ENCODE results near the gene AP4E1.
"Not testable (repeated sequence)": the region's sequence is repeated elsewhere in the genome, so short reads cannot be mapped to it uniquely, and the experiment has no call there.

Gene AP4E1

GRCh38 chr15:50954837-50955236 lies 46.4 kb downstream of the AP4E1 start:
- not testable (repeated sequence) for DNase-seq

- DNase-seq = no peak
Measured at GRCh38 chr15:50959717-50960116, 51.2 kb downstream of the AP4E1 start.

GRCh38 chr15:50964075-50964474 lies 55.6 kb downstream of the AP4E1 start:
- DNase-seq = no peak

- no peak for DNase-seq
Measured at GRCh38 chr15:50968353-50968752, 59.9 kb downstream of the AP4E1 start.

- DNase-seq = no peak
Measured at GRCh38 chr15:50970524-50970923, 62.0 kb downstream of the AP4E1 start.

GRCh38 chr15:50971115-50971514 lies 62.6 kb downstream of the AP4E1 start:
- DNase-seq = no peak

GRCh38 chr15:50971542-50971941 lies 63.1 kb downstream of the AP4E1 start:
- no peak for DNase-seq

DNA sequence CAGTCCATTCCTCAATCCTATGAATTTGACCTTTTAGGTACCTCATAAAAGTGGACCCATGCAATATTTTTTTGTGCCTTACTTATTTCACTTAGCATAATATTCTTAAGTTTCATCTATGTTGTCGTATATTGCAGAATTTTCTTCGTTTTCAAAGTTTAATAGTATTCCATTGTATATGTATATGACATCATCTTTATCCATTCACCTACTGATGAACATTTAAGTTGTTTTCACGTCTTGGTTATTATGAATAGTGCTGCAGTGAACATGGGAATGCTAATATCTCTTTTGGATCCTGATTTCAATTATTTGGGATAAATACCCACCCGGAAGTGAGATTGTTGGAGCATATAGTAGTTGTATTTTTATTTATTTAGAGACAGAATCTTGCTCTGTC lies 65.1 kb downstream of the AP4E1 start:
- no peak for DNase-seq

GRCh38 chr15:50977162-50977561 lies 68.7 kb downstream of the AP4E1 start:
- DNase-seq = no peak

GRCh38 chr15:50978580-50978979 lies 70.1 kb downstream of the AP4E1 start:
- no peak for DNase-seq

- no peak for DNase-seq
Measured at GRCh38 chr15:50979041-50979440, 70.6 kb downstream of the AP4E1 start.

DNA sequence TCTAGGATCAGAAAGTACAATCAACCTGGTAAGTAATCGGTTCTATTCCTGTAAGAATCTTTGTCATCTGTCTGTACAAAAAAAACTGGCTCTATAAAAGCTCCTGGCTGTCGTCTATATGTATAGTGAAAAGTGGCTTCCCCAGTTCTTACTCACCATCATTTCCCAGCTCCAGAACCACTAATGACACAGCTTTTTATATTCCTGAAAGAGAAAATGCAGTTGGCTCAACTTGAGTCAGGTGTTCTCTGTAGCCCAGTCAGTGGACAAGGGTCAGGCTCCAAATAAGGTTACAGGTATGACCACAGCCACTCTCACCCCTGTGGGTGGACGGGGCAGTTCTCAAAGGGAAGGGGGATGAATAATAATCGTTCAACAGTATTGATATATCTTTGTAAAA lies 85.1 kb downstream of the AP4E1 start:
- no peak for DNase-seq

DNA sequence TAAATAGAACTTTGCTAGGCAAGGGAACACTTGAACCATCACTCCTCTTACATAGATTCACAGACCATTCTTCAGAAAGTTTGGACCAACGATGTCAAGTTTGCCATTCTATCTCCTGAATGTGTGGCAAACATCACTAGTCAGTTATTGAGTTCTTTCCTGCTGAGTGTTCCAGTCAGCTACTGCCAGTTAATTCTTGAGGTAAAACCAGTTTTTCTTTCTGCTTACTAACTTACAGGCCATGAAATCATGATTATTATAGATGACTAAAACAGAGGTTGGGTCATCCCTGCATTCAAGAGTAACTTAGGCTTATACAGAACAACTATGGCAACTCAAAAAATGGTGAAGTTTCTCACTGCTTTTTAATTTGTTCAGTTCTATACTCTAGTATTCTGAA lies 88.2 kb downstream of the AP4E1 start:
- DNase-seq = no peak

- DNase-seq = no peak
Measured at GRCh38 chr15:50997371-50998051, 89.0 kb downstream of the AP4E1 start.

DNA sequence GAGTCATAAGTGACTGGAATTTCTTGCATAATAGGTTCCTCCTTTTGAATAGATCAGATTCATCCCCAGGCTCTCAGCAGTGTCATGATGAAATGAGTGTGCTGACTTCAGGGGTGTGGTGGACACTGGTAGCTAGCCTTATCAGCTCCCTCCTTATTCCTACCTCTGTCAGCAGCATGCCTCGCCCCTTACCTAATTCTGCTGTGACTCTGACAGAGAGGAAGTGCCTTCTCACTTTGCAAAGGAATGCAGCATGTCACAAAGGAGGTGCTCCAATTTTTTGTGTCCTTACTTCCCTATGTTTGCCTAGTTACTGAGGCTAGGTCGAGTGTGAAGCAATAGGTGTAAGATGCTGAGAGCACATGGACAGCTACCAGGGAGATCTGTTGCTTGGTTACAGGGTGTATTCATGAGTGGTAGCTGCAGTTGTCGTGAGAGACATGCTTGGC lies 95.6 kb downstream of the AP4E1 start:
- no peak for DNase-seq

GRCh38 chr15:51006336-51006985 lies 98.0 kb downstream of the AP4E1 start:
- no peak for DNase-seq

DNA sequence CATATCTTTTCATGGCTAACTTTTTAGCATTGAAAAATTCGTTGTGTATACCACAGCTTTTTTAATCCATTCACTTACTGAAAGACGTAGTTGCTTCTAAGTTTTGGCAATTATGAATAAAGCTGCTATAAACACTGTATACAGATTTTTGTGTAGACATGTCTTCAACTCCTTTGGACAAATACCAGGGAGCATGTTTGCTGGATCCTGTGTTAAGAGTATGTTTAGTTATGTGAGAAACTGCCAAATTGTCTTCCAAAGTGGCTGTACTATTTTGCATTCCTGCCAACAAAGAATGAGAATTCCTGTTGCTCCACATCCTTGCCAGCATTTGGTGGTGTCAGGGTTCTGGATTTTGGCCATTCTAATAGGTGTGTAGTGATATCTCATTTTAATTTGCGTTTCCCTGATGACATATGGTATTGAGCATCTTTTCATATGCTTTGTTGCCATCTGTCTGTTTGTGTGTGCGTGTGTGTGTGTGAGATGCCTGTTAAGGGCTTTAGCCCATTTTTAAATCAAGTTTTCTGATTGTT lies 98.7 kb downstream of the AP4E1 start:
- no peak for DNase-seq

- no peak for DNase-seq
Measured at GRCh38 chr15:51011212-51011611, 102.7 kb downstream of the AP4E1 start.

DNA sequence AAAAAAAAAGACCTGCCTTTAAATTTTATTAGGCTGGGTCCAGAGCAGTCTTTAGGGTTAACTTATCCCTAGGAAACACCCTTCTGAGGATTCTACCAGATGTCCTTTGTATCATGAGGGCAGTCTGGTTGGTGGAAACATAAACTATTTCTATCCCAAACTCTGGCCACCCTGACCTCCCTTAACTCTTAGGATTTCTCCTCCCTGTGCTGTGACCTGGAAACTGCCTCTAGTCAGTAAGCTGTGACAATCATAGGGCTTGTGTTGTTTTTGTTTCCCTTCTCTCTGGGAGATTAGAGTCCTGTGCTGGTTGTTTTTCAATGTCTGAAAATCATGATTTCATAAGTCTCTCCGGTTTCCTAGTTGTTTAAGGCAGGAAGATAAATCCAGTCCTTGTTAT lies 108.1 kb downstream of the AP4E1 start:
- DNase-seq = no peak

DNA sequence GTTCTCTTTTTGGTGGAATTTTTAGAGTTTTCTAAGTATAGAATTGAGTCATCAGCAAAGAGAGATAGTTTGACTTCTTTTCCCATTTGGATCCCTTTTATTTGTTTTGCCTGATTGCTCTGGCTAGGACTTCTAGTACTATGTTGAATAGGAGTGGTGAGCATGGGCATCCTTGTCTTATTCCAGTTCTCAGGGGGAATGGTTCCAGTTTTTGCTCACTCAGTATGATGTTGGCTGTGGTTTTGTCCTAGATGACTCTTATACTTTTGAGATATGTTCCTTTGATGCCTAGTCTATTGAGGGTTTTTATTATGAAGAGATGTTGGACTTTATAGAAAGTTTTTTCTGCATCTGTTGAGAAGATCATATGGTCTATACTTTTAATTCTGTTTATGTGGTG lies 113.7 kb downstream of the AP4E1 start:
- no peak for DNase-seq

- no peak for DNase-seq
Measured at GRCh38 chr15:51023499-51023898, 115.0 kb downstream of the AP4E1 start.

- no peak for DNase-seq
Measured at GRCh38 chr15:51024735-51025453, 116.4 kb downstream of the AP4E1 start.

GRCh38 chr15:51025454-51025846 lies 117.0 kb downstream of the AP4E1 start:
- DNase-seq = no peak

Data from NCI-H526 treated with DMSO at 0.1 percent for 48 hours (cell line).